Breast epithelium (tissue), 4 donors: Measurements from ENCODE around the gene ANKMY1. TPM values are rescaled to one million over a fixed set of nuclear protein-coding genes. Genes with fewer than 3 reads are reported as not detected.
"Not testable (repeated sequence)": the region's sequence is repeated elsewhere in the genome, so short reads cannot be mapped to it uniquely, and the experiment has no call there.

Source experiments
- DNase-seq, 2 donors: peaks; one replicate each; pipeline ENCODE4 v3.0.0-alpha.2; 2019; ENCODE audit warnings: low spot score in 2 of 2
- H3K27ac ChIP-seq, 2 donors: fragments of 200-600 bp; sonication (generic) in 1 of 2; one replicate each; pipeline ENCODE4 v1.5.1; 2016 to 2019; ENCODE audit warnings: mild to moderate bottlenecking in 1 of 2
- H3K27me3 ChIP-seq, 2 donors: fragments of 200-600 bp; sonication (generic) in 1 of 2; one replicate each; pipeline versions ENCODE4 v1.5.1 to v1.6.0; 2017 to 2019; ENCODE audit warnings: control low read depth in 1 of 2, mild to moderate bottlenecking in 1 of 2
- H3K36me3 ChIP-seq: fragments of 200-600 bp; one replicate; pipeline ENCODE4 v1.5.1; 2019
- H3K4me1 ChIP-seq, 2 donors: fragments of 200-600 bp; sonication (generic); one replicate each; pipeline ENCODE4 v1.5.1; 2016 to 2019; ENCODE audit warnings: control low read depth in 1 of 2
- H3K4me3 ChIP-seq, 3 donors: fragments of 200-600 bp; sonication (generic); 1 replicate in 2 of 3; 2 replicates in 1 of 3; pipeline ENCODE4 v1.5.1; 2016 to 2019; ENCODE audit warnings: mild to moderate bottlenecking in 3 of 3, moderate library complexity in 2 of 3
- H3K9me3 ChIP-seq, 2 donors: fragments of 200-600 bp; sonication (generic) in 1 of 2; one replicate each; pipeline ENCODE4 v1.5.1; 2016 to 2019; ENCODE audit warnings: control low read depth in 1 of 2
- CTCF ChIP-seq, 3 donors: fragments of 450-650 bp; IDR thresholded peaks; one replicate each; pipeline ENCODE4 v1.5.1; 2016 to 2017; ENCODE audit warnings: antibody characterized with exemption in 3 of 3, mild to moderate bottlenecking in 3 of 3, moderate library complexity in 3 of 3
- POLR2A ChIP-seq: fragments of 450-650 bp; IDR thresholded peaks from one replicate; pipeline ENCODE4 v1.6.1; 2016; ENCODE audit warnings: antibody characterized with exemption, mild to moderate bottlenecking, moderate library complexity
- POLR2AphosphoS5 ChIP-seq, 3 donors: sonication (generic); formaldehyde crosslinking; IDR thresholded peaks; one replicate each; pipeline ENCODE4 v1.6.1; 2017; ENCODE audit warnings: antibody characterized with exemption in 3 of 3
- intact Hi-C: fragments of 100-400 bp; cut with DNase I; formaldehyde crosslinking; loops from one replicate; pipeline ENCODE4 v1.15.1; 2023; ENCODE audit warnings: low total_unique reads
- total RNA-seq, 3 donors: library from RNA; depleted of rRNA; stranded (reverse); fragments of >200 nt; gene quantifications; one replicate each; pipeline ENCODE4 v1.1.0, GENCODE V29; 2016

Gene ANKMY1
- total RNA-seq, 3 donors from 2014 or later, result 13.0 to 32.8 (median 19.0) TPM

GRCh38 chr2:240525802-240526201, 32.0 kb downstream of the ANKMY1 start:
- Histone ChIP-seq H3K27me3 (no peaks in the 10 kb centered on the region), H3K27ac (no peak overlapping the region), H3K4me1 (no peaks in the 10 kb centered on the region), H3K4me3 (no peak overlapping the region), H3K36me3 (peaks cover 8% of the 10 kb centered on the region), H3K9me3 (peaks cover 0 to 4% of the 10 kb centered on the region in 2 donors)
- intact Hi-C loops, result no loop called here
- DNase-seq, result peak in 1 of 2 donors; percentile 25
- TF ChIP-seq POLR2AphosphoS5 (IDR thresholded peaks at IDR 0.05) (no peak), CTCF (IDR thresholded peaks at IDR 0.05) (no peak), POLR2A (no peak)

GRCh38 chr2:240524963-240525718, 32.6 kb downstream of the ANKMY1 start:
- peaks cover 0 to 4% of the 10 kb centered on the region in 2 donors for H3K9me3 ChIP-seq
- no peaks in the 10 kb centered on the region for H3K27me3 ChIP-seq
- H3K36me3 ChIP-seq, result peaks cover 8% of the 10 kb centered on the region
- peak in 1 of 2 donors; percentile 6 for DNase-seq
- TF ChIP-seq POLR2AphosphoS5 (IDR thresholded peaks at IDR 0.05) (no peak), CTCF (IDR thresholded peaks at IDR 0.05) (no peak), POLR2A (no peak)
- intact Hi-C loops, result no loop called here
- H3K4me3 ChIP-seq, result no peak overlapping the region
- no peaks in the 10 kb centered on the region for H3K4me1 ChIP-seq
- H3K27ac ChIP-seq, result no peak overlapping the region

GRCh38 chr2:240523451-240524281, 34.1 kb downstream of the ANKMY1 start:
- no peaks in the 10 kb centered on the region for H3K4me1 ChIP-seq
- no peaks in the 10 kb centered on the region for H3K27me3 ChIP-seq
- H3K36me3 ChIP-seq, result peaks cover 1% of the 10 kb centered on the region
- H3K4me3 ChIP-seq, result no peak overlapping the region
- DNase-seq, result peak; percentile 6 to 42
- H3K9me3 ChIP-seq, result no peaks in the 10 kb centered on the region
- intact Hi-C loops, result no loop called here
- H3K27ac ChIP-seq, result no peak overlapping the region
- TF ChIP-seq POLR2AphosphoS5 (IDR thresholded peaks at IDR 0.05) (no peak), POLR2A (no peak), CTCF (IDR thresholded peaks at IDR 0.05) (no peak)

GRCh38 chr2:240522406-240522805, 35.4 kb downstream of the ANKMY1 start:
- H3K4me1 ChIP-seq, result no peaks in the 10 kb centered on the region
- intact Hi-C loops, result no loop called here
- H3K27ac ChIP-seq, result no peak overlapping the region
- H3K9me3 ChIP-seq, result no peaks in the 10 kb centered on the region
- peak in 1 of 2 donors; percentile 36 for DNase-seq
- no peaks in the 10 kb centered on the region for H3K36me3 ChIP-seq
- TF ChIP-seq POLR2A (no peak), CTCF (IDR thresholded peaks at IDR 0.05) (no peak), POLR2AphosphoS5 (IDR thresholded peaks at IDR 0.05) (no peak)
- H3K27me3 ChIP-seq, result no peaks in the 10 kb centered on the region
- no peak overlapping the region for H3K4me3 ChIP-seq

- intact Hi-C loops, H3K4me1 ChIP-seq, H3K36me3 ChIP-seq, H3K27me3 ChIP-seq, H3K27ac ChIP-seq, H3K9me3 ChIP-seq, DNase-seq, H3K4me3 ChIP-seq: not testable (repeated sequence)
These were observed 35.9 kb downstream of the ANKMY1 start for GRCh38 chr2:240521885-240522284.
